HepG2 (cell line): ENCODE results near the gene TFPI. TPM values are rescaled to one million over a fixed set of nuclear protein-coding genes. Genes with fewer than 3 reads are reported as not detected.
A peak's percentile ranks its signal among the peaks of the same experiment; 100 is the strongest.

ENCODE experiments used
- ATAC-seq: fragments of 200-7000 bp; cut with Tn5 transposase; 3 replicates; pipeline ENCODE4 v1.9.1; 2020; ENCODE audit warnings: mild to moderate bottlenecking, moderate library complexity
- BruUV-seq: library from RNA; stranded (reverse); fragments of 400-500 nt; replicated peaks from 2 replicates; lab custom pipeline; 2021; lab: Mats Ljungman, UMichigan
- CTCF ChIA-PET: fragments of 300-600 bp; formaldehyde crosslinking; extraction: SDS; loops from one replicate; lab custom pipeline; 2021; ENCODE audit warnings: low total read pairs, inconsistent platforms, low intra/inter-chr PET ratio; lab: Yijun Ruan, JAX
- POLR2A ChIA-PET: fragments of 350-600 bp; sonication (Branson Sonifier 250); formaldehyde crosslinking; loops from one replicate; lab custom pipeline; 2020; ENCODE audit warnings: antibody characterized with exemption, inconsistent platforms; lab: Yijun Ruan, JAX
- DNase-seq: peaks from one replicate; pipeline ENCODE4 v3.0.0-alpha.2; 2015; ENCODE audit warnings: low spot score
- FAIRE-seq: peaks from 3 replicates; lab custom pipeline; 2011; peaks lifted over from hg19 to GRCh38; lab: Jason Lieb, UNC
- H2AFZ ChIP-seq: one replicate; pipeline ENCODE4 v1.6.1; 2011; ENCODE audit warnings: low read length, inconsistent platforms
- H3K27ac ChIP-seq: fragments of 300-600 bp; 3 replicates; pipeline ENCODE4 v1.8.0; 2011; ENCODE audit warnings: mixed run types, mild to moderate bottlenecking, mixed read lengths, low read length, inconsistent platforms; ENCODE audit not compliant: insufficient read depth; ENCODE audit errors: extremely low read length
- H3K27me3 ChIP-seq, 2 experiments: fragments of 200-600 bp in 1 of 2; 2 replicates in 1 of 2; 3 replicates in 1 of 2; pipeline versions ENCODE4 v1.6.0 to v1.8.0; 2011; ENCODE audit warnings: low read length in 2 of 2, mild to moderate bottlenecking in 2 of 2, moderate library complexity in 2 of 2, inconsistent platforms in 1 of 2; ENCODE audit not compliant: insufficient read depth in 2 of 2, control insufficient read depth in 1 of 2
- H3K36me3 ChIP-seq, 2 experiments: fragments of 200-600 bp in 1 of 2; replicated peaks in 1 of 2; 2 replicates in 1 of 2; 3 replicates in 1 of 2; pipeline versions ENCODE4 v1.5.1 to v1.8.0; 2011; ENCODE audit warnings: low read length in 2 of 2, inconsistent platforms in 1 of 2; ENCODE audit not compliant: insufficient read depth in 2 of 2, control insufficient read depth in 1 of 2
- H3K4me1 ChIP-seq: 2 replicates; pipeline ENCODE4 v1.5.1; 2012; ENCODE audit warnings: low read length, inconsistent platforms; ENCODE audit not compliant: insufficient read depth
- H3K4me2 ChIP-seq: 2 replicates; pipeline ENCODE4 v1.6.0; 2011; ENCODE audit warnings: low read depth, low read length, inconsistent platforms
- H3K4me3 ChIP-seq, 3 experiments: fragments of 200-600 bp in 1 of 3; sonication (generic), shearing (Covaris generic) in 1 of 3; replicated peaks in 1 of 3; 2 replicates each; pipeline ENCODE4 v1.5.1; 2011 to 2016; ENCODE audit warnings: low read length in 3 of 3, inconsistent platforms in 2 of 3, low read depth in 2 of 3, mild to moderate bottlenecking in 2 of 3, control low read depth in 1 of 3, mixed read lengths in 1 of 3; ENCODE audit not compliant: insufficient read depth in 1 of 3
- H3K79me2 ChIP-seq: one replicate; pipeline ENCODE4 v1.6.1; 2011; ENCODE audit warnings: low read length, inconsistent platforms; ENCODE audit not compliant: insufficient read depth
- H3K9ac ChIP-seq: 2 replicates; pipeline ENCODE4 v1.6.0; 2011; ENCODE audit warnings: mild to moderate bottlenecking, low read depth, low read length, inconsistent platforms; ENCODE audit not compliant: insufficient read depth
- H3K9me3 ChIP-seq: 2 replicates; pipeline ENCODE4 v1.5.1; 2012; ENCODE audit warnings: mild to moderate bottlenecking, low read length
- H4K20me1 ChIP-seq: 2 replicates; pipeline ENCODE4 v1.6.0; 2011; ENCODE audit warnings: inconsistent platforms, mild to moderate bottlenecking, low read length, moderate library complexity; ENCODE audit not compliant: insufficient read depth
- ELF4 ChIP-seq: sonication (generic); formaldehyde crosslinking; IDR thresholded peaks from 2 replicates; pipeline ENCODE4 v1.5.0; 2020; ENCODE audit warnings: missing genetic modification reagents, mild to moderate bottlenecking, moderate library complexity, borderline replicate concordance
- GLI4 ChIP-seq: sonication (generic); formaldehyde crosslinking; IDR thresholded peaks from 2 replicates; pipeline ENCODE4 v1.5.1; 2020; ENCODE audit warnings: missing genetic modification reagents, mild to moderate bottlenecking, moderate library complexity, borderline replicate concordance
- NR3C1 ChIP-seq: sonication (generic); formaldehyde crosslinking; IDR thresholded peaks from 2 replicates; pipeline ENCODE4 v1.4.0; 2020; ENCODE audit warnings: missing genetic modification reagents
- PAX8 ChIP-seq: sonication (generic); formaldehyde crosslinking; IDR thresholded peaks from 2 replicates; pipeline ENCODE4 v1.8.0; 2022; ENCODE audit warnings: mild to moderate bottlenecking, missing genetic modification reagents, borderline replicate concordance
- SSRP1 ChIP-seq: IDR thresholded peaks from 2 replicates; pipeline ENCODE4 v1.6.1; 2016; ENCODE audit warnings: control low read depth
- YY1 ChIP-seq: IDR thresholded peaks from 2 replicates; pipeline ENCODE4 v1.6.1; 2011; ENCODE audit warnings: low read length, low read depth, moderate library complexity, mild to moderate bottlenecking; ENCODE audit not compliant: insufficient read depth, insufficient replicate concordance
- ZMYM4 ChIP-seq: sonication (generic); formaldehyde crosslinking; IDR thresholded peaks from 2 replicates; pipeline ENCODE4 v1.8.1; 2023; ENCODE audit warnings: mild to moderate bottlenecking, missing genetic modification reagents
- ZNF317 ChIP-seq: sonication (generic); formaldehyde crosslinking; IDR thresholded peaks from 2 replicates; pipeline ENCODE4 v1.5.0; 2020; ENCODE audit warnings: mild to moderate bottlenecking, missing genetic modification reagents
- ZNF564 ChIP-seq: sonication (generic); formaldehyde crosslinking; IDR thresholded peaks from 2 replicates; pipeline ENCODE4 v1.8.1; 2023; ENCODE audit warnings: mild to moderate bottlenecking, missing genetic modification reagents
- WGBS: methylation state at CpG from one replicate; pipeline ENCODE4 v1.1.6; 2017; ENCODE audit warnings: low lambda C conversion rate; 5-methylcytosine and 5-hydroxymethylcytosine counted together
- in situ Hi-C: cut with HindIII; loops from 2 replicates; pipeline ENCODE4 v1.10.0; 2017; ENCODE audit warnings: low pct_unique_long_range_greater_than_20kb; ENCODE audit not compliant: extremely low pct_ligation_motif_present
- intact Hi-C: fragments of 100-400 bp; cut with micrococcal nuclease; formaldehyde crosslinking; loops from one replicate; pipeline ENCODE4 v1.10.0; 2022; ENCODE audit not compliant: unreplicated experiment
- polyA plus RNA-seq, 8 experiments: library from polyadenylated mRNA; depleted of rRNA in 3 of 8; stranded (reverse) in 7 of 8; unstranded in 1 of 8; fragments of >200 nt; fragmentation: Illumina TruSeq in 4 of 8; extraction: Trizol in 4 of 8; gene quantifications; 2 replicates each; pipeline versions ENCODE4 v1.2.1 to v1.2.3, GENCODE V29; 2011 to 2016; ENCODE audit warnings: low read depth in 4 of 8, missing spikeins in 1 of 8, mixed read lengths in 1 of 8; ENCODE audit not compliant: insufficient read depth in 1 of 8
- total RNA-seq, 5 experiments: library from RNA; depleted of rRNA; stranded (reverse); fragments of >200 nt; fragmentation: Illumina TruSeq; extraction: Trizol; gene quantifications; 2 replicates each; pipeline ENCODE4 v1.2.3, GENCODE V29; 2016; ENCODE audit warnings: low read depth in 1 of 5
- TF ChIP-seq, protein P1 (sequence below): sonication (generic); formaldehyde crosslinking; IDR thresholded peaks from 2 replicates; pipeline ENCODE4 v1.9.0; 2021; ENCODE audit warnings: missing genetic modification reagents, borderline replicate concordance
- TF ChIP-seq, protein P2 (sequence below): sonication (generic); formaldehyde crosslinking; conservative IDR thresholded peaks from 2 replicates; pipeline ENCODE4 v1.8.0; 2022; ENCODE audit warnings: mild to moderate bottlenecking, moderate library complexity, missing genetic modification reagents
- TF ChIP-seq, protein P3 (sequence below): sonication (generic); formaldehyde crosslinking; conservative IDR thresholded peaks from 2 replicates; pipeline ENCODE4 v1.4.0; 2020; ENCODE audit warnings: missing genetic modification reagents
- TF ChIP-seq, protein P4 (sequence below): sonication (generic); formaldehyde crosslinking; IDR thresholded peaks from 2 replicates; pipeline ENCODE4 v1.9.0; 2022; ENCODE audit warnings: missing genetic modification reagents, mild to moderate bottlenecking, borderline replicate concordance

The TFPI gene
- total and polyA plus RNA-seq, 2 of the 13 experiments (the other 11 are each of a cell fraction or from before 2014, with no cell fraction given): 301 to 436 TPM

DNA sequence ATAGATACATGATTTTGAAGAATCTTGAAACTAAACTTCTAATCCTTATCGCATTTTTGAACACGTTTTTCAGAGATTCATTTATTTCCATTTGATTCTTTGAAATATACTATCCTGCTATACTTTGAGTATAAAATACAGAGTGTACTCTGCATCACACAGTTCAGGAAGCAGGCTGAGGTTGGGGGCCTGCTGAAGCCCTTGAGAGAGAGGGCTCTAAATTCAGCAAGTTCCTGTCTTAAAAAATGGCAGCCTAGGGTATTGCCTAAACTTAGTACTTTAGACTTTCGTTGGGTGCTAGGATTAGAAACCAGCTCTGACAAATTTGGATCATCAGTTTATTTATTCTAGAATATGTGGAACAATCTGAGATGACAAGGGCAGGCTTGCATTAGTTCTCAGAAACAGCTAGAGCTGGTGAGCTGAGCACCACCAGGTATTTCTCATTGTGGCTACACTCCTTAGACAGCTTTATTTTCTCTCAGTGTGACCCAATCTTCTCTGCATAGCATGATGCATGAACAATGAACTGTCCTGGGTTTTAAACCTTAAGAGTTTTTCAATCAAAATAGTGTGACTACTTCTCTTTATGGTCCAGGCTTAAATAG lies 49.1 kb downstream of the TFPI start:
- Histone ChIP-seq H3K4me3 (no peak overlapping the region; a peak in 1 of 6 replicates), H4K20me1 (0 out of 2 replicates have a peak, but pooled peaks cover 3% of the 10 kb centered on the region), H3K4me1 (peaks cover 95% of the 10 kb centered on the region), H3K4me2 (peak overlapping the region; percentile 25), H3K36me3 (peaks cover 1 to 28% of the 10 kb centered on the region in 2 experiments; a peak in 4 of 5 replicates), H3K79me2 (peaks cover 77% of the 10 kb centered on the region), H2AFZ (no peak overlapping the region), H3K27ac (peak overlapping the region; percentile 37), H3K9me3 (no peaks in the 10 kb centered on the region), H3K9ac (0 out of 2 replicates have a peak overlapping the region, but pooled peaks have one; percentile 10), H3K27me3 (no peaks in the 10 kb centered on the region)
- DNase-seq (no peak), ATAC-seq (peak; percentile 6; the same call in 1 of the 3 replicates), FAIRE-seq (no peak)
- no TSS peak for BruUV-seq
- in situ Hi-C loops: loop anchor here (5.0 to 10.0 kb wide), 2 partner anchors 37 to 340 kb away; no protein-coding TSS in a partner anchor
- WGBS: 76% methylated on average over 3 of the region's 3 CpGs
- CTCF ChIA-PET: no interaction called here
- intact Hi-C loops: no loop called here
- POLR2A ChIA-PET: interaction anchor here (1.1 to 1.7 kb wide), 3 partner anchors 10 to 45 kb away, joined by 3 to 6 read pairs (median 4); no protein-coding TSS in a partner anchor
- TF ChIP-seq GLI4: 0 out of 2 replicates have a peak, but pooled peaks have one; percentile 47
- no peak for TF ChIP-seq PAX8 (CRISPR knock-in tag)
- TF ChIP-seq ZMYM4 (CRISPR knock-in tag): peak; percentile 46; the same call in 1 of the 2 replicates
- no peak for TF ChIP-seq ZNF317 (CRISPR knock-in tag)
- TF ChIP-seq SSRP1 (CRISPR knock-in tag): peak; percentile 41; the same call in 1 of the 2 replicates
- TF ChIP-seq, protein P1, sequence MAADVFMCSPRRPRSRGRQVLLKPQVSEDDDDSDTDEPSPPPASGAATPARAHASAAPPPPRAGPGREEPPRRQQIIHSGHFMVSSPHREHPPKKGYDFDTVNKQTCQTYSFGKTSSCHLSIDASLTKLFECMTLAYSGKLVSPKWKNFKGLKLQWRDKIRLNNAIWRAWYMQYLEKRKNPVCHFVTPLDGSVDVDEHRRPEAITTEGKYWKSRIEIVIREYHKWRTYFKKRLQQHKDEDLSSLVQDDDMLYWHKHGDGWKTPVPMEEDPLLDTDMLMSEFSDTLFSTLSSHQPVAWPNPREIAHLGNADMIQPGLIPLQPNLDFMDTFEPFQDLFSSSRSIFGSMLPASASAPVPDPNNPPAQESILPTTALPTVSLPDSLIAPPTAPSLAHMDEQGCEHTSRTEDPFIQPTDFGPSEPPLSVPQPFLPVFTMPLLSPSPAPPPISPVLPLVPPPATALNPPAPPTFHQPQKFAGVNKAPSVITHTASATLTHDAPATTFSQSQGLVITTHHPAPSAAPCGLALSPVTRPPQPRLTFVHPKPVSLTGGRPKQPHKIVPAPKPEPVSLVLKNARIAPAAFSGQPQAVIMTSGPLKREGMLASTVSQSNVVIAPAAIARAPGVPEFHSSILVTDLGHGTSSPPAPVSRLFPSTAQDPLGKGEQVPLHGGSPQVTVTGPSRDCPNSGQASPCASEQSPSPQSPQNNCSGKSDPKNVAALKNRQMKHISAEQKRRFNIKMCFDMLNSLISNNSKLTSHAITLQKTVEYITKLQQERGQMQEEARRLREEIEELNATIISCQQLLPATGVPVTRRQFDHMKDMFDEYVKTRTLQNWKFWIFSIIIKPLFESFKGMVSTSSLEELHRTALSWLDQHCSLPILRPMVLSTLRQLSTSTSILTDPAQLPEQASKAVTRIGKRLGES (CRISPR knock-in tag): no peak
- TF ChIP-seq ELF4 (CRISPR knock-in tag): peak; percentile 38; the same call in 1 of the 2 replicates
- TF ChIP-seq, protein P2, sequence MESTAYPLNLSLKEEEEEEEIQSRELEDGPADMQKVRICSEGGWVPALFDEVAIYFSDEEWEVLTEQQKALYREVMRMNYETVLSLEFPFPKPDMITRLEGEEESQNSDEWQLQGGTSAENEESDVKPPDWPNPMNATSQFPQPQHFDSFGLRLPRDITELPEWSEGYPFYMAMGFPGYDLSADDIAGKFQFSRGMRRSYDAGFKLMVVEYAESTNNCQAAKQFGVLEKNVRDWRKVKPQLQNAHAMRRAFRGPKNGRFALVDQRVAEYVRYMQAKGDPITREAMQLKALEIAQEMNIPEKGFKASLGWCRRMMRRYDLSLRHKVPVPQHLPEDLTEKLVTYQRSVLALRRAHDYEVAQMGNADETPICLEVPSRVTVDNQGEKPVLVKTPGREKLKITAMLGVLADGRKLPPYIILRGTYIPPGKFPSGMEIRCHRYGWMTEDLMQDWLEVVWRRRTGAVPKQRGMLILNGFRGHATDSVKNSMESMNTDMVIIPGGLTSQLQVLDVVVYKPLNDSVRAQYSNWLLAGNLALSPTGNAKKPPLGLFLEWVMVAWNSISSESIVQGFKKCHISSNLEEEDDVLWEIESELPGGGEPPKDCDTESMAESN (CRISPR knock-in tag): 0 out of 2 replicates have a peak, but pooled peaks have one; percentile 36
- TF ChIP-seq NR3C1 (CRISPR knock-in tag): no peak
- TF ChIP-seq, protein P3, sequence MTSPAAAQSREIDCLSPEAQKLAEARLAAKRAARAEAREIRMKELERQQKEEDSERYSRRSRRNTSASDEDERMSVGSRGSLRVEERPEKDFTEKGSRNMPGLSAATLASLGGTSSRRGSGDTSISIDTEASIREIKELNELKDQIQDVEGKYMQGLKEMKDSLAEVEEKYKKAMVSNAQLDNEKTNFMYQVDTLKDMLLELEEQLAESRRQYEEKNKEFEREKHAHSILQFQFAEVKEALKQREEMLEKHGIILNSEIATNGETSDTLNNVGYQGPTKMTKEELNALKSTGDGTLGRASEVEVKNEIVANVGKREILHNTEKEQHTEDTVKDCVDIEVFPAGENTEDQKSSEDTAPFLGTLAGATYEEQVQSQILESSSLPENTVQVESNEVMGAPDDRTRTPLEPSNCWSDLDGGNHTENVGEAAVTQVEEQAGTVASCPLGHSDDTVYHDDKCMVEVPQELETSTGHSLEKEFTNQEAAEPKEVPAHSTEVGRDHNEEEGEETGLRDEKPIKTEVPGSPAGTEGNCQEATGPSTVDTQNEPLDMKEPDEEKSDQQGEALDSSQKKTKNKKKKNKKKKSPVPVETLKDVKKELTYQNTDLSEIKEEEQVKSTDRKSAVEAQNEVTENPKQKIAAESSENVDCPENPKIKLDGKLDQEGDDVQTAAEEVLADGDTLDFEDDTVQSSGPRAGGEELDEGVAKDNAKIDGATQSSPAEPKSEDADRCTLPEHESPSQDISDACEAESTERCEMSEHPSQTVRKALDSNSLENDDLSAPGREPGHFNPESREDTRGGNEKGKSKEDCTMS (CRISPR knock-in tag): no peak
- 0 out of 2 replicates have a peak, but pooled peaks have one; percentile 33 for TF ChIP-seq ZNF564 (CRISPR knock-in tag)
- TF ChIP-seq, protein P4, sequence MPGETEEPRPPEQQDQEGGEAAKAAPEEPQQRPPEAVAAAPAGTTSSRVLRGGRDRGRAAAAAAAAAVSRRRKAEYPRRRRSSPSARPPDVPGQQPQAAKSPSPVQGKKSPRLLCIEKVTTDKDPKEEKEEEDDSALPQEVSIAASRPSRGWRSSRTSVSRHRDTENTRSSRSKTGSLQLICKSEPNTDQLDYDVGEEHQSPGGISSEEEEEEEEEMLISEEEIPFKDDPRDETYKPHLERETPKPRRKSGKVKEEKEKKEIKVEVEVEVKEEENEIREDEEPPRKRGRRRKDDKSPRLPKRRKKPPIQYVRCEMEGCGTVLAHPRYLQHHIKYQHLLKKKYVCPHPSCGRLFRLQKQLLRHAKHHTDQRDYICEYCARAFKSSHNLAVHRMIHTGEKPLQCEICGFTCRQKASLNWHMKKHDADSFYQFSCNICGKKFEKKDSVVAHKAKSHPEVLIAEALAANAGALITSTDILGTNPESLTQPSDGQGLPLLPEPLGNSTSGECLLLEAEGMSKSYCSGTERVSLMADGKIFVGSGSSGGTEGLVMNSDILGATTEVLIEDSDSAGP (CRISPR knock-in tag): no peak
- TF ChIP-seq YY1: peak; percentile 15
